Uterus (tissue), 2 donors: ENCODE results near the gene CSPG4.
"Not testable (repeated sequence)": the region's sequence is repeated elsewhere in the genome, so short reads cannot be mapped to it uniquely, and the experiment has no call there.

Source experiments
- POLR2A ChIP-seq, 2 donors: fragments of 450-650 bp; IDR thresholded peaks; one replicate each; pipeline ENCODE4 v1.6.1; 2016; ENCODE audit warnings: antibody characterized with exemption in 2 of 2, mild to moderate bottlenecking in 1 of 2, moderate library complexity in 1 of 2
- TF ChIP-seq, protein P1 (sequence below), 4 experiments: fragments of 200-600 bp in 2 of 4; fragments of 450-650 bp in 2 of 4; sonication (generic) in 2 of 4; IDR thresholded peaks; one replicate each; pipeline ENCODE4 v1.5.1; 2016 to 2019; ENCODE audit warnings: antibody characterized with exemption in 4 of 4, mild to moderate bottlenecking in 2 of 4, moderate library complexity in 1 of 4

GRCh38 chr15:75730376-75731247 lies 18.0 kb upstream of the CSPG4 start:
- TF ChIP-seq, protein P1, sequence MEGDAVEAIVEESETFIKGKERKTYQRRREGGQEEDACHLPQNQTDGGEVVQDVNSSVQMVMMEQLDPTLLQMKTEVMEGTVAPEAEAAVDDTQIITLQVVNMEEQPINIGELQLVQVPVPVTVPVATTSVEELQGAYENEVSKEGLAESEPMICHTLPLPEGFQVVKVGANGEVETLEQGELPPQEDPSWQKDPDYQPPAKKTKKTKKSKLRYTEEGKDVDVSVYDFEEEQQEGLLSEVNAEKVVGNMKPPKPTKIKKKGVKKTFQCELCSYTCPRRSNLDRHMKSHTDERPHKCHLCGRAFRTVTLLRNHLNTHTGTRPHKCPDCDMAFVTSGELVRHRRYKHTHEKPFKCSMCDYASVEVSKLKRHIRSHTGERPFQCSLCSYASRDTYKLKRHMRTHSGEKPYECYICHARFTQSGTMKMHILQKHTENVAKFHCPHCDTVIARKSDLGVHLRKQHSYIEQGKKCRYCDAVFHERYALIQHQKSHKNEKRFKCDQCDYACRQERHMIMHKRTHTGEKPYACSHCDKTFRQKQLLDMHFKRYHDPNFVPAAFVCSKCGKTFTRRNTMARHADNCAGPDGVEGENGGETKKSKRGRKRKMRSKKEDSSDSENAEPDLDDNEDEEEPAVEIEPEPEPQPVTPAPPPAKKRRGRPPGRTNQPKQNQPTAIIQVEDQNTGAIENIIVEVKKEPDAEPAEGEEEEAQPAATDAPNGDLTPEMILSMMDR (IDR thresholded peaks at IDR 0.05), result not testable (repeated sequence)
- TF ChIP-seq POLR2A (IDR thresholded peaks at IDR 0.05), result not testable (repeated sequence)
